HG02885 (cell line): Measurements from ENCODE around the gene KIF24.
"Not testable (repeated sequence)": the region's sequence is repeated elsewhere in the genome, so short reads cannot be mapped to it uniquely, and the experiment has no call there.

Experiments used
- ATAC-seq: cut with Tn5 transposase; IDR thresholded peaks from one replicate; pipeline ENCODE4 v1.9.1; 2021; ENCODE audit warnings: mild to moderate bottlenecking; ENCODE audit not compliant: unreplicated experiment, poor library complexity

KIF24 gene

GRCh38 chr9:34328500-34328986 is 525 bp downstream of the KIF24 start:
- no peak for ATAC-seq

- ATAC-seq = no peak
Observed at GRCh38 chr9:34326690-34327089, 2.4 kb downstream of the KIF24 start.

- ATAC-seq = no peak
Observed at GRCh38 chr9:34322899-34323591, 6.0 kb downstream of the KIF24 start.

- no peak for ATAC-seq
Observed at GRCh38 chr9:34321451-34321850, 7.6 kb downstream of the KIF24 start.

GRCh38 chr9:34318163-34318790 is 10.8 kb downstream of the KIF24 start:
- ATAC-seq = no peak

GRCh38 chr9:34317436-34317835 is 11.6 kb downstream of the KIF24 start:
- no peak for ATAC-seq

- ATAC-seq = no peak
Observed at GRCh38 chr9:34311499-34312185, 17.4 kb downstream of the KIF24 start.

GRCh38 chr9:34310215-34310614 is 18.9 kb downstream of the KIF24 start:
- ATAC-seq = no peak

GRCh38 chr9:34308316-34308715 is 20.8 kb downstream of the KIF24 start:
- ATAC-seq = not testable (repeated sequence)

- ATAC-seq = not testable (repeated sequence)
Observed at GRCh38 chr9:34301064-34301463, 28.0 kb downstream of the KIF24 start.

GRCh38 chr9:34292552-34292951 is 36.5 kb downstream of the KIF24 start:
- no peak for ATAC-seq

GRCh38 chr9:34291423-34291822 is 37.6 kb downstream of the KIF24 start:
- no peak for ATAC-seq

GRCh38 chr9:34291023-34291422 is 38.0 kb downstream of the KIF24 start:
- ATAC-seq = no peak

- no peak for ATAC-seq
Observed at GRCh38 chr9:34289159-34289558, 39.9 kb downstream of the KIF24 start.

GRCh38 chr9:34282096-34282495 is 47.0 kb downstream of the KIF24 start:
- no peak for ATAC-seq

GRCh38 chr9:34279411-34279810 is 49.7 kb downstream of the KIF24 start:
- ATAC-seq = no peak
